T-helper 1 cell treated with Interleukin-12 subunit alpha and Interleukin-12 subunit beta and Interleukin-4 antibody, amounts not matched to agents 30 μg/mL and 1 μg/mL, for 36 hours (primary cell): Measurements from ENCODE around the gene SEMA3C.

ENCODE experiments used
- H3K27ac Mint-ChIP-seq: one replicate; pipeline ENCODE4 v1.8.0; 2021; ENCODE audit warnings: mild to moderate bottlenecking, mixed read lengths
- H3K27me3 Mint-ChIP-seq: one replicate; pipeline ENCODE4 v1.8.0; 2021; ENCODE audit warnings: low read depth, mixed read lengths
- H3K36me3 Mint-ChIP-seq: one replicate; pipeline ENCODE4 v1.8.0; 2021; ENCODE audit warnings: low read depth, mixed read lengths
- H3K4me1 Mint-ChIP-seq: one replicate; pipeline ENCODE4 v1.8.0; 2021; ENCODE audit warnings: low read depth, mixed read lengths
- H3K4me3 Mint-ChIP-seq: one replicate; pipeline ENCODE4 v1.8.0; 2021; ENCODE audit warnings: mild to moderate bottlenecking, moderate library complexity, mixed read lengths
- H3K9me3 Mint-ChIP-seq: one replicate; pipeline ENCODE4 v1.8.0; 2021; ENCODE audit warnings: mixed read lengths

Gene SEMA3C

DNA sequence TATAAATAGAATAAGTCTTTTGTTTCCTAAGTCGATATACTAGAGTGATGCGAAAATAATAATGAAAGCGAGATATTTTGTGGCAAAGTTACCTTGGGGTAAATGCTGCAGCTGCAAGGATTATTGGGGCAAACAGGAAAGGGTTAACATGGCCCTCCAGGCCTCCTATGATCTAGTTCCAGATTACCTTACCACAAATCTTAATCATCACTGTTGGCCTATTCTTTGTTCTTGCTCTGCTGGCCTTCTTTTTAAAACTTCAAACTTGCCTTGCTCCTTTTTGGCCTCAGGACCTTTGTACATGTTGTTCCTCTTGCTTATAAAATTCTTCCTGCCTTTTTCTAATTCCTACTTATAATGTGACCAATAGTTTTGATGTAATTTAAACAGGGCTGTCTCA lies 81.5 kb downstream of the SEMA3C start:
- no peaks in the 10 kb centered on the region for H3K4me1 Mint-ChIP-seq

DNA sequence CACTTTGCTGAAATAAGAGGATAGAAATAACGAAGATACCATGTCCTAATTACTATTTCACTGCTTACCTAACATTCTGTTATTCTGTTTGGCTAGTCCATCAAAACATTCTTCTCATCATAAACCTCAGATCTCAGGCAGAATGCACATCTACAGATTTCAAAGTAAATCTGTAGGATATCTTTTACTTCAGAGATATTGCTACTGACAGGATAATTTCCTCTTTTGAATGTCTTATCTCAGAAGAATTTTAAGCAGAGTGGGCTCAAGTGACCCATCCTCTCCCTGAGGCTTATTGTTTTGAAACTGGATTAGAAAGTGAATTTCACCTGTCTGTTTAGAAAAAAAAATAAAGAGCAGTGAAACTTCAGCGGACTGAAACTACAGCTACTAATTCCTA lies 83.6 kb downstream of the SEMA3C start:
- H3K27me3 Mint-ChIP-seq = no peaks in the 10 kb centered on the region
- H3K4me3 Mint-ChIP-seq = no peak overlapping the region

More for the DNA sequence above, 81.5 kb downstream of the SEMA3C start:
- Mint-ChIP-seq H3K9me3 (no peaks in the 10 kb centered on the region), H3K4me3 (no peak overlapping the region), H3K27ac (no peak overlapping the region), H3K27me3 (no peaks in the 10 kb centered on the region), H3K36me3 (no peaks in the 10 kb centered on the region)

DNA sequence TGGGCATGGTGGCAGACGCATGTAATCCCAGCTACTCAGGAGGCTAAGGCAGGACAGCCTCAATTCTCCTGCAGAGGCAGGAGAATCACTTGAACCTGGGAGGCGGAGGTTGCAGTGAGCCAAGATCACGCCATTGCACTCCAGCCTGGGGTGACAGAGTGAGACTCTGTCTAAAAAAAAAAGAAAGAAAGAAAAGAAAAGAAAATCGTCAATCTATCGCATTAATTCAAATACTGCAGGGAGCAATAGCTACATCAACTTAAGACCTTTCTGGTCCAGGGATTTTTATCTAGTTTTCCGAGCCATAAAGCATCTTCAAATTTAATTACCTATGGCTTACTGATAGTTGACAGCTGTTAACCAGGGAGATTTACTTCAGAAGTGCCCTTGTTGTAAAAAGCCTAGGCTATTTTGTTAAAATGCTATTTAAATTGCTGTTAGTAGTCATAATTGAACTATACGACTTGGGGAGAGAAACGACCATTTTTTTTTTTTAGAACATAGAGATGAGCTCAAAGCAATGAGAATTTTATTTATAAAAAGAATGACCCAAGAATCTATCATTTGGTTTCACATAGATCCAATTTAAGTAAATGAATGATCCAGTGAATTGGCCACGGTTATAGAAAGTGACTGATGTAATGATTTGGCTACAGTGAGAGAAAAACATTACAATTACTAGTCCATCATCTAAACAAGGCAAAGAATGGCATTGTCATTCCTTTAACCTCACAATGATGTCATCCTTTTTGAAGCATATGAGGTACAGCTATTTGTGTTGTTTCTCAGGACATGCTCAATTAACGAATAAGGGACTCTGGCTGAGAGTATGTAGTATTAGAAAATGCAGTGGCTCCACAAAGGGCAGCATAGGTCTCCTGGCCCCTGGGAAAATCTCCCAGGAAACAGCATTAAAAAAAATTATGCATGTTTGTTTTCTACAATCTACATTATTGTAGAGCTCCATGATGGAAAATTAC lies 85.3 kb downstream of the SEMA3C start:
- no peaks in the 10 kb centered on the region for H3K36me3 Mint-ChIP-seq
- H3K4me3 Mint-ChIP-seq = no peak overlapping the region
- no peak overlapping the region for H3K27ac Mint-ChIP-seq
- no peaks in the 10 kb centered on the region for H3K4me1 Mint-ChIP-seq
- H3K9me3 Mint-ChIP-seq = no peaks in the 10 kb centered on the region
- no peaks in the 10 kb centered on the region for H3K27me3 Mint-ChIP-seq

More for the DNA sequence above, 83.6 kb downstream of the SEMA3C start:
- Mint-ChIP-seq H3K9me3 (no peaks in the 10 kb centered on the region), H3K36me3 (no peaks in the 10 kb centered on the region), H3K4me1 (no peaks in the 10 kb centered on the region), H3K27ac (no peak overlapping the region)

DNA sequence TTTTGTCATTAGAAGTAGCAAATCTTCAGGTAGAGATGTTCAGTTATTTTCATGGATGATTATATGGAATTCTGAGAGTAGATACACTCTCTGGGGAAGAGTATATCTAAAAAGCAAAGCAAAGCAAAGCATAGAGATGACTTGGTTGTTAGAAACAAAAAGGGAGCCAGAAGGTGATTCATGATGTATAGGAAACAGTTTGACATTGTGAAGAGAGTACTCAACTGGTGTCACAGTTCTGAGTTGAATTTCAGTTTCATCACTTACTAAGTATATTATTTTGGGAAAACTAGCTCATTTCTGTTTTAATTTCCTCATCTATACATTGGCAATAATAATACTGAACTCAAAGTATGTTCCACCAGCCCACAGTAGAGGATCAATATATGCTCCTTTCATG lies 86.8 kb downstream of the SEMA3C start:
- Mint-ChIP-seq H3K27ac (no peak overlapping the region), H3K36me3 (no peaks in the 10 kb centered on the region), H3K9me3 (no peaks in the 10 kb centered on the region), H3K27me3 (no peaks in the 10 kb centered on the region), H3K4me3 (no peak overlapping the region), H3K4me1 (no peaks in the 10 kb centered on the region)

- Mint-ChIP-seq H3K27me3 (no peaks in the 10 kb centered on the region), H3K4me1 (no peaks in the 10 kb centered on the region), H3K9me3 (no peaks in the 10 kb centered on the region), H3K36me3 (no peaks in the 10 kb centered on the region), H3K27ac (no peak overlapping the region), H3K4me3 (no peak overlapping the region)
These were observed 88.1 kb downstream of the SEMA3C start for GRCh38 chr7:80830584-80831285.

DNA sequence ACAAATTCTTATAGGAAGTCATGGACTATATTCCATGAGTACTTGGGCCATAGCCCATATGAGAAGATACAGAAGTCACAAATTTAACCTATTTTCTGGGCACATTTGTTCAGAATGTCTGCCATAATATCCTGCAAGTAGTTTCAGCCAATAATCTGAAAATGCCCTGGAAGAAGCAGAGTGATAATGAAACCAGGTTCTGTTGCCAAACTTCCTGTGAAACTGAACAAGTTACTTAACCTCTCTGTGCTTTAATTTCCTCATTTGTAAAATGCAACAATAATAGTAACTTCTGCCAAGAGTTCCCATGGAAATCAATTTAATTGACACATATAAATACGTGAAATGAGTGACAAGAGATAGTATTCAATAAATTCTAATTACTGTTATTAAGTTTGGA lies 88.8 kb downstream of the SEMA3C start:
- no peaks in the 10 kb centered on the region for H3K9me3 Mint-ChIP-seq
- no peaks in the 10 kb centered on the region for H3K27me3 Mint-ChIP-seq
- H3K36me3 Mint-ChIP-seq = no peaks in the 10 kb centered on the region
- H3K4me1 Mint-ChIP-seq = no peaks in the 10 kb centered on the region
- H3K27ac Mint-ChIP-seq = no peak overlapping the region
- no peak overlapping the region for H3K4me3 Mint-ChIP-seq

GRCh38 chr7:80829527-80829926 lies 89.3 kb downstream of the SEMA3C start:
- no peak overlapping the region for H3K27ac Mint-ChIP-seq
- no peak overlapping the region for H3K4me3 Mint-ChIP-seq
- no peaks in the 10 kb centered on the region for H3K4me1 Mint-ChIP-seq
- H3K27me3 Mint-ChIP-seq = no peaks in the 10 kb centered on the region
- H3K9me3 Mint-ChIP-seq = no peaks in the 10 kb centered on the region
- no peaks in the 10 kb centered on the region for H3K36me3 Mint-ChIP-seq

- H3K9me3 Mint-ChIP-seq = no peaks in the 10 kb centered on the region
- no peak overlapping the region for H3K27ac Mint-ChIP-seq
- H3K4me3 Mint-ChIP-seq = no peak overlapping the region
- no peaks in the 10 kb centered on the region for H3K4me1 Mint-ChIP-seq
- H3K36me3 Mint-ChIP-seq = no peaks in the 10 kb centered on the region
- no peaks in the 10 kb centered on the region for H3K27me3 Mint-ChIP-seq
These were observed 91.6 kb downstream of the SEMA3C start for GRCh38 chr7:80827239-80827633.

DNA sequence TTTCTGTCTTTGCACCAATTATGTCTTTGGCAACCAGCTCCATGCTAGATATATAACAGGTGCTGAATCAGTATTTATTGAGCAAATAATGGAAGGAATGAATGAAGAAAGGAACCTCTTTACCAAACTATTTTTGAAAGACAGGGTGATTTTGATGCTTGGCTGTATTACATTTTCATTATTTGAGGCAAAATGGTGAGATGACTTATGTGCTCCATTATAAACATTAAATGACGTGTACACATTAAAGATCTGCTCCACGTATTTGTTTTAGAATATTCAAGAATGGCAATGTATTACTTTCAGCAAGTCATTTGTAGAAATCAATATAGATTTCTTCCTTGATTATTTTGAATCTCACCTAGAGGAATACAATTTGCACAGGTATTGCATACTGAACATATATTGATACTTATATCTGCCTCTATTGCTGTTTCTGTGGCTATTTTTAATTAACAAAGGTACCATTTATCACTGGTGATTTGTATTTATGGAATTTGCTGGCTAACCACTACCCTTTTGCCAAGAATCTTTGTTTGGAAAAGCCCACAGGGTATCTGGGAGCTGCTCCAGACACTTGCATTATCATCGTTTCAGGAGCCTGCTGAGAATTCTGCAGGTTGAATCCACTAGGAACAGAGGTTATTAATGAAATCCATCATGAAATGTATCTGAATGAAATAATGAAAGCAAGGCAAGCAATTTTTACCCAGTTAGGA lies 92.2 kb downstream of the SEMA3C start:
- Mint-ChIP-seq H3K9me3 (no peaks in the 10 kb centered on the region), H3K27me3 (no peaks in the 10 kb centered on the region), H3K27ac (no peak overlapping the region), H3K4me3 (no peak overlapping the region), H3K4me1 (no peaks in the 10 kb centered on the region), H3K36me3 (no peaks in the 10 kb centered on the region)

GRCh38 chr7:80825499-80825898 lies 93.4 kb downstream of the SEMA3C start:
- Mint-ChIP-seq H3K27ac (no peak overlapping the region), H3K4me1 (no peaks in the 10 kb centered on the region), H3K4me3 (no peak overlapping the region), H3K9me3 (no peaks in the 10 kb centered on the region), H3K36me3 (no peaks in the 10 kb centered on the region), H3K27me3 (no peaks in the 10 kb centered on the region)

- H3K9me3 Mint-ChIP-seq = no peaks in the 10 kb centered on the region
- H3K4me3 Mint-ChIP-seq = no peak overlapping the region
- H3K27me3 Mint-ChIP-seq = no peaks in the 10 kb centered on the region
- H3K27ac Mint-ChIP-seq = no peak overlapping the region
- no peaks in the 10 kb centered on the region for H3K36me3 Mint-ChIP-seq
- H3K4me1 Mint-ChIP-seq = no peaks in the 10 kb centered on the region
These were observed 94.6 kb downstream of the SEMA3C start for GRCh38 chr7:80824253-80824652.

DNA sequence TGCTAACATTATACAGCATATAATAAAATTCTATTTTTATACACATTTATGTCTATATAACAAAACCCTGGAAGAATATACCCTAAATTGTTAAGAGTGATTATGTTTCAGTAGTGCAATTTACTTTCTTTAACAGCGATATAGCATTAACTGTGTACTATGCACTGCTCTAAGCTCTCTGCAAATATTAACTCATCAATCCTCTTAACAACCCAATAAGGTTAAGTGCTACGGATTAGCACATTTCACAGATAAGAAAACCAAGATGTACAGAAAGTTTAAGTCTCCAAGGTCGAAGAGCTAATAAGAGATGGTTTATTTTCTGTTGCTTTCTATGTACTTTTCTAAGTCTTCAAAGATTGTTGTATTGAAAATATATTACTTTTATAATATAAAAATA lies 95.8 kb downstream of the SEMA3C start:
- no peaks in the 10 kb centered on the region for H3K36me3 Mint-ChIP-seq
- H3K9me3 Mint-ChIP-seq = no peaks in the 10 kb centered on the region
- H3K4me1 Mint-ChIP-seq = no peaks in the 10 kb centered on the region
- no peaks in the 10 kb centered on the region for H3K27me3 Mint-ChIP-seq
- H3K27ac Mint-ChIP-seq = no peak overlapping the region
- H3K4me3 Mint-ChIP-seq = no peak overlapping the region

- Mint-ChIP-seq H3K27ac (no peak overlapping the region), H3K4me1 (no peaks in the 10 kb centered on the region), H3K4me3 (no peak overlapping the region), H3K9me3 (no peaks in the 10 kb centered on the region), H3K36me3 (no peaks in the 10 kb centered on the region), H3K27me3 (no peaks in the 10 kb centered on the region)
These were observed 97.0 kb downstream of the SEMA3C start for GRCh38 chr7:80821771-80822319.

GRCh38 chr7:80819503-80819902 lies 99.3 kb downstream of the SEMA3C start:
- Mint-ChIP-seq H3K36me3 (no peaks in the 10 kb centered on the region), H3K27ac (no peak overlapping the region), H3K9me3 (peaks cover 4% of the 10 kb centered on the region), H3K4me1 (no peaks in the 10 kb centered on the region), H3K27me3 (no peaks in the 10 kb centered on the region), H3K4me3 (no peak overlapping the region)
